Spleen (tissue), 7 donors: ENCODE measurements around the gene EGFLAM.

Source experiments
- POLR2A ChIP-seq, 3 donors: fragments of 450-650 bp; IDR thresholded peaks; one replicate each; pipeline ENCODE4 v1.5.1; 2017; ENCODE audit warnings: antibody characterized with exemption in 3 of 3, mild to moderate bottlenecking in 1 of 3
- TF ChIP-seq, protein P1 (sequence below), 11 experiments: fragments of 200-600 bp in 7 of 11; fragments of 450-650 bp in 4 of 11; sonication (generic) in 4 of 11; IDR thresholded peaks in 8 of 11; conservative IDR thresholded peaks in 3 of 11; 1 replicate in 7 of 11; 2 replicates in 4 of 11; pipeline versions ENCODE4 v1.4.0 to v1.8.0; 2016 to 2021; ENCODE audit warnings: antibody characterized with exemption in 11 of 11, inconsistent platforms in 4 of 11, mild to moderate bottlenecking in 1 of 11
- donor health status: DM: no; HTN: no; CAD: no; lungs with moderate emphysema.
- donor health status: DM: no; HTN: no; CAD: no.
- donor health status: DM: no; HTN: no; CAD: no.

DNA sequence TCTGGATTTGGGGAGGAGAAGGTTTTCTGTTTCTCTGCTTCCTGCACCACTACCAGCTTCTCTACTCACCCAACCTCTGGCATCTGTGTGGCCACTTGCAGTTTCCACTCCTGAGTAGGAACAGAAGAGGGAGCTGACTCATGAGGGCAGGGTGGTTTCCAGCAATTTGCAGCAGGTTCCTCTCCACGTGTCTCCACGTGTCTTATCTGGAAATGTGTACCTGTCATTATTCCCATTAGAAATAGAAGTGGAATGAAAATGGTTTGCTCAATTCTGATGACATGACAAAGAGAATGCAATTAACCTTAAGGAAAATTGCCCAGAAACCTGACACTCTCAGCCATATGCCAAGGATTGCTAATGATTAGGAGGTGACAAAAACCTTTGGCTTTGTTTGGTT, 33.0 kb downstream of the EGFLAM start:
- TF ChIP-seq, protein P1, sequence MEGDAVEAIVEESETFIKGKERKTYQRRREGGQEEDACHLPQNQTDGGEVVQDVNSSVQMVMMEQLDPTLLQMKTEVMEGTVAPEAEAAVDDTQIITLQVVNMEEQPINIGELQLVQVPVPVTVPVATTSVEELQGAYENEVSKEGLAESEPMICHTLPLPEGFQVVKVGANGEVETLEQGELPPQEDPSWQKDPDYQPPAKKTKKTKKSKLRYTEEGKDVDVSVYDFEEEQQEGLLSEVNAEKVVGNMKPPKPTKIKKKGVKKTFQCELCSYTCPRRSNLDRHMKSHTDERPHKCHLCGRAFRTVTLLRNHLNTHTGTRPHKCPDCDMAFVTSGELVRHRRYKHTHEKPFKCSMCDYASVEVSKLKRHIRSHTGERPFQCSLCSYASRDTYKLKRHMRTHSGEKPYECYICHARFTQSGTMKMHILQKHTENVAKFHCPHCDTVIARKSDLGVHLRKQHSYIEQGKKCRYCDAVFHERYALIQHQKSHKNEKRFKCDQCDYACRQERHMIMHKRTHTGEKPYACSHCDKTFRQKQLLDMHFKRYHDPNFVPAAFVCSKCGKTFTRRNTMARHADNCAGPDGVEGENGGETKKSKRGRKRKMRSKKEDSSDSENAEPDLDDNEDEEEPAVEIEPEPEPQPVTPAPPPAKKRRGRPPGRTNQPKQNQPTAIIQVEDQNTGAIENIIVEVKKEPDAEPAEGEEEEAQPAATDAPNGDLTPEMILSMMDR (IDR thresholded peaks at IDR 0.05 in 8 of 11, conservative IDR thresholded peaks at IDR 0.05 in 3 of 11), result no peak
- TF ChIP-seq POLR2A (IDR thresholded peaks at IDR 0.05), result no peak
